Measurements from ENCODE around the gene PXDN.

DNA sequence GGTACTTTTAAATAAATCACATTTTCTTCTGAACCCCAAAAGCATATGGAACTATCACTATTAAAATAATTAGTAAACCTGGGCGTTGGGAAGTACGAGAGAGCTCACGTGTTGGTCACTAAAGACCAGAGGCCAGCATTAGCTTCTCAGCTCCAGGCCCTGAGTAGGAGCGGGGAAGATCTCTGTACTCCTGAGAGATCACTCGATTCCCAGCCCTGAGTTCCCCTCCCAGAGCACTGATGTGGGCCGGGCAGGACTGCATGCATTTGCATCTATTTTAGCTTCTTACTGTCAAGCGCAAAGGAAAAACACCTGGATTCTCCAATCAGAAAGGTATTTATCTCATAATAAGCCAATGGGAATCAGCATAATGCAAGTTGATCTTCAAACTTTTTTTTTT is 6.2 kb downstream of the PXDN start:
- TF ChIP-seq, protein P1, sequence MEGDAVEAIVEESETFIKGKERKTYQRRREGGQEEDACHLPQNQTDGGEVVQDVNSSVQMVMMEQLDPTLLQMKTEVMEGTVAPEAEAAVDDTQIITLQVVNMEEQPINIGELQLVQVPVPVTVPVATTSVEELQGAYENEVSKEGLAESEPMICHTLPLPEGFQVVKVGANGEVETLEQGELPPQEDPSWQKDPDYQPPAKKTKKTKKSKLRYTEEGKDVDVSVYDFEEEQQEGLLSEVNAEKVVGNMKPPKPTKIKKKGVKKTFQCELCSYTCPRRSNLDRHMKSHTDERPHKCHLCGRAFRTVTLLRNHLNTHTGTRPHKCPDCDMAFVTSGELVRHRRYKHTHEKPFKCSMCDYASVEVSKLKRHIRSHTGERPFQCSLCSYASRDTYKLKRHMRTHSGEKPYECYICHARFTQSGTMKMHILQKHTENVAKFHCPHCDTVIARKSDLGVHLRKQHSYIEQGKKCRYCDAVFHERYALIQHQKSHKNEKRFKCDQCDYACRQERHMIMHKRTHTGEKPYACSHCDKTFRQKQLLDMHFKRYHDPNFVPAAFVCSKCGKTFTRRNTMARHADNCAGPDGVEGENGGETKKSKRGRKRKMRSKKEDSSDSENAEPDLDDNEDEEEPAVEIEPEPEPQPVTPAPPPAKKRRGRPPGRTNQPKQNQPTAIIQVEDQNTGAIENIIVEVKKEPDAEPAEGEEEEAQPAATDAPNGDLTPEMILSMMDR (IDR thresholded peaks at IDR 0.05; ENCODE audit: low read depth, low read length, poor library complexity, severe bottlenecking), result no peak
- TF ChIP-seq EZH2phosphoT487 (IDR thresholded peaks at IDR 0.05; ENCODE audit: borderline replicate concordance, low read length), result no peak

Measured in DOHH2 (cell line).